Stomach (tissue), 19 donors: Measurements from ENCODE around the gene ANKRD36. TPM values are rescaled to one million over a fixed set of nuclear protein-coding genes. Genes with fewer than 3 reads are reported as not detected.
"Not testable (repeated sequence)": the region's sequence is repeated elsewhere in the genome, so short reads cannot be mapped to it uniquely, and the experiment has no call there.

Experiments used
- DNase-seq, 2 donors: peaks; one replicate each; pipeline versions ENCODE4 v3.0.0 to v3.0.0-alpha.2; 2013 to 2019
- H3K27ac ChIP-seq, 5 donors: fragments of 200-600 bp in 4 of 5; sonication (generic) in 4 of 5; one replicate each; pipeline ENCODE4 v1.5.1; 2013 to 2019; ENCODE audit warnings: mild to moderate bottlenecking in 1 of 5, moderate library complexity in 1 of 5
- H3K27me3 ChIP-seq, 3 donors: fragments of 200-600 bp; sonication (generic); one replicate each; pipeline ENCODE4 v1.5.1; 2017 to 2019; ENCODE audit warnings: mixed run types in 1 of 3
- H3K36me3 ChIP-seq, 4 donors: fragments of 200-600 bp; sonication (generic); 1 replicate in 3 of 4; 2 replicates in 1 of 4; pipeline ENCODE4 v1.5.1; 2016 to 2019
- H3K4me1 ChIP-seq, 4 donors: fragments of 200-600 bp; sonication (generic); one replicate each; pipeline ENCODE4 v1.5.1; 2016 to 2019
- H3K4me3 ChIP-seq, 4 donors: fragments of 200-600 bp; sonication (generic) in 3 of 4; one replicate each; pipeline ENCODE4 v1.5.1; 2016 to 2019; ENCODE audit warnings: mild to moderate bottlenecking in 1 of 4
- H3K9me3 ChIP-seq, 4 donors: fragments of 200-600 bp; sonication (generic); one replicate each; pipeline ENCODE4 v1.5.1; 2016 to 2019
- EP300 ChIP-seq: sonication (generic); formaldehyde crosslinking; IDR thresholded peaks from one replicate; pipeline ENCODE4 v1.6.1; 2017; ENCODE audit warnings: antibody characterized with exemption
- POLR2A ChIP-seq, 4 donors: fragments of 450-650 bp; IDR thresholded peaks; one replicate each; pipeline ENCODE4 v1.6.1; 2016; ENCODE audit warnings: antibody characterized with exemption in 4 of 4, control low read depth in 2 of 4, mild to moderate bottlenecking in 1 of 4, moderate library complexity in 1 of 4
- POLR2AphosphoS5 ChIP-seq, 3 donors: sonication (generic); formaldehyde crosslinking; IDR thresholded peaks; one replicate each; pipeline ENCODE4 v1.6.1; 2016; ENCODE audit warnings: antibody characterized with exemption in 3 of 3
- WGBS, 5 donors: extraction: QIAGEN DNeasy Blood & Tissue Kit in 3 of 5; methylation state at CpG; one replicate each; pipeline versions ENCODE4 v1.1.5 to v1.1.7; 2013 to 2018; 5-methylcytosine and 5-hydroxymethylcytosine counted together
- intact Hi-C: fragments of 100-400 bp; cut with DNase I; formaldehyde crosslinking; loops from one replicate; pipeline ENCODE4 v1.15.1; 2023; ENCODE audit warnings: low total_unique reads
- long read RNA-seq, 10 donors: transcript quantifications; one replicate each; lab custom pipeline, GENCODE V29; 2026
- polyA plus RNA-seq, 3 donors: library from polyadenylated mRNA; stranded (reverse); fragments of 200-250 nt; gene quantifications; one replicate each; pipeline ENCODE4 v1.2.3, GENCODE V29; 2013
- total RNA-seq, 5 donors: library from RNA; depleted of rRNA; stranded (reverse); fragments of >200 nt; gene quantifications; one replicate each; pipeline versions ENCODE4 v1.1.0 to v1.2.3, GENCODE V29; 2014 to 2016
- TF ChIP-seq, protein P1 (sequence below), 7 experiments: fragments of 450-650 bp in 4 of 7; fragments of 200-600 bp in 3 of 7; sonication (generic) in 3 of 7; IDR thresholded peaks; one replicate each; pipeline ENCODE4 v1.5.1; 2016 to 2019; ENCODE audit warnings: antibody characterized with exemption in 7 of 7, control low read depth in 2 of 7, mild to moderate bottlenecking in 1 of 7
- donor health status: healthy with polysubstance abuse.
- donor health status: Bipolar disorder and iron deficiency.
- donor health status: healthy.

Gene ANKRD36
- total RNA-seq (100 to 1,000 TPM in 1 of 5 donors, 10 to 100 TPM in 4; 37.9 to 100 (median 60.1) TPM), polyA plus RNA-seq (1 to 10 TPM; 1.1 to 2.3 (median 1.4) TPM)
- long read RNA-seq, donor 1, partial matches to known transcripts, result 0 of 1 reads
- long read RNA-seq, donor 1, other reads (novel, unspliced or antisense), result 0 of 1 reads
- long read RNA-seq, donor 2, result 0 reads
- long read RNA-seq, donor 3, partial matches to known transcripts, result 0 of 2 reads
- long read RNA-seq, donor 3, other reads (novel, unspliced or antisense), result 0 of 2 reads
- long read RNA-seq, donor 4, result 0 reads
- long read RNA-seq, donor 5, result 0 reads
- long read RNA-seq, donor 6, result 0 reads
- long read RNA-seq, donor 7, partial matches to known transcripts, result 0 of 1 reads
- long read RNA-seq, donor 7, other reads (novel, unspliced or antisense), result 0 of 1 reads
- long read RNA-seq, donor 8, partial matches to known transcripts, result 0 of 1 reads
- long read RNA-seq, donor 8, other reads (novel, unspliced or antisense), result 0 of 1 reads
- long read RNA-seq, donor 9, result 0 reads
- long read RNA-seq, donor 10, result 0 reads

DNA sequence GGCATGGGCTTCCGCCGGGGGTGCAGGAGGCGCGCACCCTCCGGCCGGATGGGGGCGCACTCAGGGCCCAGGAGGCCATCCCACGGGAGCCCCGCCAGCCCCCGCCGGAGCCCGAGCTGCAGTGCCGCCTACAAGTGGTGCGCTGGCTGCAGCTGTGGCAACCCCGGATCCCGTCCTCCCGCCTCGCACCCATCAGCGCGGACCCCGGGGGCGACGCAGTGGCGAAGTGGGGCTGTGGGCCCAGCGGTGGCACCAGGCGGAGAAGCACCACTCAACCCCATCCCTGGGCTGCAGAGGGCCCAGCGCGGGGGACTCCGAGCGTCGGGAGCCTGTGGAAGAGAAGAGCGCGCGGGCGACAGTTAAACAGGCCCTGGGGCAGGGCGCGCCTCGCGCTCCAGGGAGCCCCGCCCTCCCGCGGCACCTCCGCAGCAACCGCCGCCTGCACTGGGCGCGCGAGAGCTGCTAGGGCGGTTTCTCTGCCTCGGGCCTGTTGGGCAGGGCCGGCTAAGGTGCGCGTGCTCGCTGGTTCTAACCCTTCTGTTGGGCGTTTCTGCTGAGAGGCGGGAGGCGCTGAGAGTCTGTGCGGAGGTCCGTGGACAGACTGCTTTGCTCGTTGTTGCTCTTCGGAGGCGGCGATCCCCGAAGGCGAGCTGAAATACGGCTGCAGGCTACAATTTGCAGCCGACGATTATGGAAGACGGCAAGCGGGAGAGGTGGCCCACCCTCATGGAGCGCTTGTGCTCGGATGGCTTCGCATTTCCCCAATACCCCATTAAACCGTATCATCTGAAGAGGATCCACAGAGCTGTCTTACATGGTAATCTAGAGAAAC is at the start of gene ANKRD36:
Gene ANKRD36 (plus strand): TSS at position 104 of the 832 bp plus-strand sequence. CDS start 587 bp downstream, at position 691.
- H3K27me3 ChIP-seq, H3K36me3 ChIP-seq, H3K4me1 ChIP-seq, H3K9me3 ChIP-seq, intact Hi-C loops: not testable (repeated sequence)
- H3K4me3 ChIP-seq, result peak within 1 kb of the TSS; percentile 67 to 81 (median 74)
- peak in 1 of 3 donors; percentile 50 for TF ChIP-seq POLR2AphosphoS5 (IDR thresholded peaks at IDR 0.05)
- TF ChIP-seq, protein P1, sequence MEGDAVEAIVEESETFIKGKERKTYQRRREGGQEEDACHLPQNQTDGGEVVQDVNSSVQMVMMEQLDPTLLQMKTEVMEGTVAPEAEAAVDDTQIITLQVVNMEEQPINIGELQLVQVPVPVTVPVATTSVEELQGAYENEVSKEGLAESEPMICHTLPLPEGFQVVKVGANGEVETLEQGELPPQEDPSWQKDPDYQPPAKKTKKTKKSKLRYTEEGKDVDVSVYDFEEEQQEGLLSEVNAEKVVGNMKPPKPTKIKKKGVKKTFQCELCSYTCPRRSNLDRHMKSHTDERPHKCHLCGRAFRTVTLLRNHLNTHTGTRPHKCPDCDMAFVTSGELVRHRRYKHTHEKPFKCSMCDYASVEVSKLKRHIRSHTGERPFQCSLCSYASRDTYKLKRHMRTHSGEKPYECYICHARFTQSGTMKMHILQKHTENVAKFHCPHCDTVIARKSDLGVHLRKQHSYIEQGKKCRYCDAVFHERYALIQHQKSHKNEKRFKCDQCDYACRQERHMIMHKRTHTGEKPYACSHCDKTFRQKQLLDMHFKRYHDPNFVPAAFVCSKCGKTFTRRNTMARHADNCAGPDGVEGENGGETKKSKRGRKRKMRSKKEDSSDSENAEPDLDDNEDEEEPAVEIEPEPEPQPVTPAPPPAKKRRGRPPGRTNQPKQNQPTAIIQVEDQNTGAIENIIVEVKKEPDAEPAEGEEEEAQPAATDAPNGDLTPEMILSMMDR (IDR thresholded peaks at IDR 0.05), result peak in 5 of 7 experiments; percentile 30 to 49 (median 43)
- peak within 1 kb of the TSS; percentile 91 to 98 (median 93) for H3K27ac ChIP-seq
- 0 to 2% (median 0%) methylated on average over 1 to 55 of the region's 74 CpGs for WGBS, 5 donors
- DNase-seq, result peak; percentile 78 to 93

DNA sequence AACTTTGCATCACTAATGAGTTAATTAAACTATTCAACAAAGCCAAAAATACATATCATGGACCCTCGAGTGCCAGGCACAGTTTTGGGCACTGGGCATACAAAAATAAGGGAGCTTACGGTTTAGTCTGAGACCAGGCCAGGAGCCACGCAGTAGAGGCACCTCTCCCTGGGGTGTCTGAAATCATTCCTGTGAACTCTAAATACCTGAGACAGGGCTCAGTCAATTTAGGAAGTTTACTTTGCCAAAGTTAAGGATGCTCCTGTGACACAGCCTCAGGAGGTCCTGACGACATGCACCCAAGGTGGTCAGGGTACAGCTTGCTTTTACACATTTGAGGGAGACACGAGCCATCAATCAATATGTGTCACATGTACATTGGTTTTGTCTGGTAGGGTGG is 46.9 kb upstream of the ANKRD36 start:
- 65 to 71% (median 68%) methylated on average over 5 of the region's 5 CpGs for WGBS, 5 donors
- intact Hi-C loops, result not testable (repeated sequence)

DNA sequence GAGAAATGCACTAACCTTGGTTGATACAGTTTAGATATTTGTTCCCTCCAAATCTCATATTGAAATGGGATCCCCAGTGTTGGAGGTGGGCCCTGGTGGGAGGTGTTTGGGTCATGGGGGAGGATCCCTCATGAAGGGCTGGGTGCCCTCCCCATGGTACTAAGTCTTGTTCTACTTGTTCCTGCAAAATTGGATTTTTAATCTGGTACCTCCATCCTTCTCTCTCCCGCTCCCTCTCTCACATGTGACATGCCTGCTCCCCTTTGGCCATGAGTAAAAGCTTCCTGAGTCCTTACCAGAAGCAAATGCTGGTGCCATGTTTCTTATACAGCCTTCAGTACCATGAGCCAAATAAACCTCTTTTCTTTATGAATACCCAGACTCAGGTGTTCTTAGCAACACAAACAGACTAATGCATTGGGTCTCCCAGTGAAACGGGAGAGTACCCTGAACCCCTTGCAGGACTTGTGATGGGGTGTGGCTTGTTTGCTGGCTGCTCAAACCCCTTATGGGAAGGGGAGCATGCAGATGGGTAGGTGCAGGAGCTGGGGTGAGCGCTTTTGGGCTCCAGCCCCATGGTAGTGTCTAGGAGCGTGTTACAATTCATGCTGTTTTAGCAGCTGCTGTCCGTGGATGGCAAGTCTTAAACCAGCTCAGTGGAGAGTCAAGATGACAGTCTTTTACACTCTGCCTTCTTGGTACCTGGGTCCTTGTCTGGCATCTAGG is 45.5 kb upstream of the ANKRD36 start:
- TF ChIP-seq POLR2AphosphoS5 (IDR thresholded peaks at IDR 0.05) (no peak), EP300 (no peak), POLR2A (IDR thresholded peaks at IDR 0.05) (no peak)
- TF ChIP-seq, protein P1 (IDR thresholded peaks at IDR 0.05), result no peak
- 71 to 87% (median 80%) methylated on average over 5 of the region's 5 CpGs for WGBS, 5 donors

More for the DNA sequence above, 46.9 kb upstream of the ANKRD36 start:
- H3K4me1 ChIP-seq, H3K27ac ChIP-seq, H3K4me3 ChIP-seq, DNase-seq, H3K36me3 ChIP-seq: not testable (repeated sequence)
- peaks cover 0 to 11% (median 0%) of the 10 kb centered on the region in 4 donors for H3K9me3 ChIP-seq
- H3K27me3 ChIP-seq, result peaks cover 0 to 11% (median 0%) of the 10 kb centered on the region in 3 donors

DNA sequence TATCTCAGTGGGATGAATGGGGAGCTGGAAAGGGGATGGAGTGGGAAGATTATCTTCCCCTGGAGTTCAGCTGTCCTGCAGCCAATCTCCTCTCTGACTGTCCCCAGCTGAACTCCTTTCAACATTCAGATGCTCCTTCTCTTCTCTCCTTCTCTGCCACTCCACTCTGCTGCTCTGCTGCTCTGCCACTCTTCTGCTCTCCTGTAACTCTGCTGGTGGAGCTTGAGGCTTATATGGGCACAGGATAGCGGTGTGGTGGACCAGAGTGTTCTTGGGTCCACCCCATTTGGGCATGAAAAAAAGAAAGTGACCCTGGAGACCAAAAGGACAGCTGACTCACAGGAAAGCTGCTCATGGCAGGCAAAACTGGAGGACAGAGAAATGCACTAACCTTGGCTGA is 44.9 kb upstream of the ANKRD36 start:
- Histone ChIP-seq H3K4me1 (no peaks in the 10 kb centered on the region), H3K27me3 (peaks cover 0 to 11% (median 0%) of the 10 kb centered on the region in 3 donors), H3K27ac (no peak overlapping the region), H3K36me3 (no peaks in the 10 kb centered on the region), H3K4me3 (no peak overlapping the region), H3K9me3 (peaks cover 0 to 11% (median 0%) of the 10 kb centered on the region in 4 donors)
- intact Hi-C loops, result no loop called here
- no peak for TF ChIP-seq EP300
- no peak for TF ChIP-seq POLR2A (IDR thresholded peaks at IDR 0.05)
- TF ChIP-seq, protein P1 (IDR thresholded peaks at IDR 0.05), result no peak
- no peak for TF ChIP-seq POLR2AphosphoS5 (IDR thresholded peaks at IDR 0.05)
- WGBS, 5 donors, result 73 to 91% (median 87%) methylated on average over 1 of the region's 1 CpG
- no peak for DNase-seq

More for the DNA sequence above, 45.5 kb upstream of the ANKRD36 start:
- intact Hi-C loops, result no loop called here
- no peak for DNase-seq
- Histone ChIP-seq H3K36me3 (no peaks in the 10 kb centered on the region), H3K4me1 (no peaks in the 10 kb centered on the region), H3K4me3 (no peak overlapping the region), H3K9me3 (peaks cover 0 to 11% (median 0%) of the 10 kb centered on the region in 4 donors), H3K27me3 (peaks cover 0 to 11% (median 0%) of the 10 kb centered on the region in 3 donors), H3K27ac (no peak overlapping the region)

DNA sequence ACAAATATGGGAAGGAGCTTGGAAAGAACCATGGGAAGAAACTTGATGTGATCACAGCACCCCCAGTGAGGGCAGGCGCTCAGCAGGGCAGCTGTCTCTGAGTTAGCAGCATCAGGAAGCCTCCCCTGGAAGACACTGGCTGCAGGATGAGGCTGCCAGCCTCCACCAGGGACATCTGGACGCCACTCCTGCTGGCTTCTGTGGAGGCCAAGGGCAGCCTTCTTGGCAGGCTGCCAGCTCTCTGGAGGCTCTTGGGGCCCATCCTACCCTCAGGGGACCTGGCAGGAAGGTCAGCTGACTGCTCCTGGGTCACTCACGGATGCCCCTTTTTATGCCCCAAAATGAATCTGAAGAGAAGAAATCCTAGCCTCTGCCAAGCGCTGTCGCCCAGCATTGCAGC is 44.2 kb upstream of the ANKRD36 start:
- H3K36me3 ChIP-seq, DNase-seq: not testable (repeated sequence)

DNA sequence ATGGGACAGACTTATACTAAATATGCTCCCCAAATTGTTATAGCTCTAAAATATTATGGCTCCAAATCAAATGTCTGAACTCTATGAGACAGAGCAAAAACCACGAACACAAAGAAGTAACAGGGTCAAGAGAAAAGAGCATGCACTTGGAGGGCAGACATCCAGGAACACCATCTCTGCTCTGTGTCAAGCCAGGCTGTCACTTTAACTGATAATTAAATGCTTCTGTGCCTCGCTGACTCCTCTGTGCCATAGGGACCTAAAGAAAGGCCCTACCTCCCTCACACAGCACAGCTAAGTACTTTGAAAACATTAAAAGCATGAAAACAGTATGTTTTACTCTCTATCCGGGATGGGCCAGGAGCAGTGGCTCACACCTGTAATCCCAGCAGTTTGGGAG is 42.0 kb upstream of the ANKRD36 start:
- DNase-seq, H3K36me3 ChIP-seq, intact Hi-C loops, H3K4me3 ChIP-seq, H3K27ac ChIP-seq, H3K4me1 ChIP-seq: not testable (repeated sequence)
- H3K27me3 ChIP-seq, result peaks cover 0 to 10% (median 0%) of the 10 kb centered on the region in 3 donors
- H3K9me3 ChIP-seq, result peaks cover 0 to 11% (median 0%) of the 10 kb centered on the region in 4 donors
- WGBS, 5 donors, result 75 to 91% (median 82%) methylated on average over 1 to 3 of the region's 3 CpGs

More for the DNA sequence above, 44.2 kb upstream of the ANKRD36 start:
- H3K27me3 ChIP-seq, result peaks cover 0 to 11% (median 0%) of the 10 kb centered on the region in 3 donors
- H3K9me3 ChIP-seq, result peaks cover 0 to 11% (median 0%) of the 10 kb centered on the region in 4 donors
- H3K4me1 ChIP-seq, H3K4me3 ChIP-seq, H3K27ac ChIP-seq, intact Hi-C loops: not testable (repeated sequence)
- 69 to 78% (median 75%) methylated on average over 1 to 5 of the region's 5 CpGs; no CpG with 5 or more reads in 1 of the 5 donors for WGBS, 5 donors

DNA sequence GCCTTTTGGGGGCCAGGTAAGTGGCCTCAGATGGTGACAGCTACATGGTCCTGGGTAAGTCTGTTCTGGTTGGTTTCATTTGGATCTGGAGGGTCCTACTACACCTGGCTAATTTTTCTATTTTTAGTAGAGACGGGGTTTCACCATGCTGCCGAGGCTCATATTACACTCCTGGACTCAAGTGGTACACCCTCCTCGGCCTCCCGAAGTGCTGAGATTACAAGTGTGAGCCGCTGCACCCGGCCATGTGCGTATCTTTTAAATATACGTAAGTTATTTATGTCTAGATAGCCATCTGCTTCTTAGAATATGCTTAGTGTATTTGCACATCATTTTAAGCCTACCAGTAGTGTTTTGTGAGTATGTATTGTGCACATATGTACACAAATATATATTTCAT is 35.7 kb upstream of the ANKRD36 start:
- H3K4me3 ChIP-seq, intact Hi-C loops, DNase-seq, H3K27ac ChIP-seq, H3K9me3 ChIP-seq, H3K4me1 ChIP-seq, H3K27me3 ChIP-seq, H3K36me3 ChIP-seq: not testable (repeated sequence)
- 75 to 85% (median 79%) methylated on average over 7 to 8 of the region's 8 CpGs for WGBS, 5 donors
